Mucosa of gallbladder (tissue), 1 donor: ENCODE data around the gene TDRD3. TPM values are rescaled to one million over a fixed set of nuclear protein-coding genes. Genes with fewer than 3 reads are reported as not detected.

Experiments used
- DNase-seq: peaks from one replicate; pipeline ENCODE4 v3.0.0-alpha.2; 2020; ENCODE audit warnings: low spot score
- total RNA-seq: library from RNA; stranded (reverse); gene quantifications from one replicate; pipeline ENCODE4 v1.2.1, GENCODE V29; 2021
- donor health status: DM: no; HTN: no; CAD: no.

TDRD3 gene
- total RNA-seq, 1 donor from 2014 or later: 30.8 TPM

DNA sequence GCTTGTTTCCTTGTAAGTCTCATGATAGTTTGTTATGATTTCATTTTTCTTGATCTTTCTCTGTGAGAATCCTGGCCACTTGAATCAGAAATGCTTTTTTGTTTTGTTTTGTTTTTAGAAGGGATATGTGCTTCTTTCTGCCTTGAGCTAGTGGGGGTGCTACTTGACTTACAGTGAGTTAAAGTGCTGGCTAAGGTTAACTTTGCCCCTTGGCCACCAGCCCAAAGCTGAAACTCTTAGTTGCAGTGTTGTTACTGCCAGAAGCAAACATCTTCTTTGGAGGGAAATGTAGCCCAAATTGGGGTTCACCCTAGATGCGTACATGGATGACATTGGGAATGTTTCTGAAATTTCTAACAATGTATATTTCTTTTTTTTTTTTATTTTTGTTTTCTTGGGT, 57.4 kb downstream of the TDRD3 start:
- DNase-seq: no peak

DNA sequence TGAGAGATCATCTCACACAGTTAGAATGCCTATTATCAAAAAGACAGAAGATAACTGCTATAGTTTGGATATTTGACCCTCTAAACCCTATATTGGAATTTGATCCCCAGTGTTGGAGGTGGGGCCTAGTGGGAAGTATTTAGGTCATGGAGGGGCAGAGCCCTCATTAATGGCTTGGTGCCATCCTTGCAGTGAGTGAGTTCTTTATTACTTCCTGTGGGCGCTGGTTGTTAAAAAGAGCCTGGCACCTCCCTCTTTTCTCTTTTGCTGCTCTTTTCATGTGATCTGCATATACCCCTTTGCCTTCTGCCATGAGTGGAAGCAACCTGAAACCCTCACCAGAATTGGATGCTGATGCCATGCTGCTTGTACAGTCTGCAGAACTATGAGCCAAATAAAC, 66.8 kb downstream of the TDRD3 start:
- DNase-seq: no peak

DNA sequence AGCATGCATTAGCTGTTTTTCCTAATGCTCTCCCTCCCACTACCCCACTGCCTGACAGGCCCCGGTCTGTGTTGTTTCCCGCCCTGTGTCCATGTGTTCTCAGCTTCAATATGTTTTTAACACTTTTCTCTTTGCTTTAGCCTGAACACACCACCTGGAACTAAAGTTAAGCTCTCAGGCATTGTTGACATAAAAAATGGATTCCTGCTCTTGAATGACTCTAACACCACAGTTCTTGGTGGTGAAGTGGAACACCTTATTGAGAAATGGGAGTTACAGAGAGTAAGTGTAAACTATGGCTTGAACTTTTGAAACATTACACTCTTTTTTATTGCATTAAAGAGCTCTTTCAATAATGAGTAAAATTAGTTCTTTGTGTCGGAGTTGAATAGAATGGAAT, 70.1 kb downstream of the TDRD3 start:
- no peak for DNase-seq

DNA sequence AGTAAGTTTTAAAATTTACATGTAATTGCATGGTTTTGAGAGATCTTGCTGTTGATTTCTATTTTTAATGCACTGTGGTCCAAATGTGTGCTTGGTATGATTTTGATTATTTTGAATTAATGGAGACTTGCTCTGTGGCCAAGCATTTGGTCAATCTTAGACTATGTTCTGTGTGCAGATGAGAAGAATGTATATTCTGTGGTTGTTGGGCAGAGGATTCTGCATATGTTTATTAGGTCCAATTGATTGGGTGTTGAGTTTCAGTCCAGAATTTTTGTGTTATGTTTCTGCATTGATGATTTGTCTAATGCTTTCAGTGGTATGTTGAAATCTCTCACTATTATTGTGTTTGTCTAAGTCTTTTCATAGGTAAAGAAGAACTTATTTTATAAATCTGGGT, 82.3 kb downstream of the TDRD3 start:
- no peak for DNase-seq

- no peak for DNase-seq
These were observed 85.0 kb downstream of the TDRD3 start for GRCh38 chr13:60482012-60482411.

DNA sequence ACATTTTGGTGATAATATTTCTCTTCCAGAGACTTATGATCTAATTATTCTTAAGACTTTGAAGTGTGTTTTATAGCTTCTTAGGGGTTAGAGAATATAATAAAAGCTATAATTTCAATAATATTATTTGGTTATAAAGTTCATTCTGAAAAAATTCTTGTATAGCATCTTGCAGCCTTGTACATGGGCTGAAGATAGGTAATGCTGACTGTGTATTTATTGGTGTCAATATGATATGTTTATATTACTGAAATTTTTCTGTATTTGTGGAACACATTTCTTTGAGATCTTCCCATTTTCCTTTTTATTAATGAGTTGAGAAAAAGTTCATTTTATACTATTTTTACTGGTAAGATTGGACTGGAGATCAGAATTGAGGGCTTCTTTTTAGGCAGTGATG, 87.8 kb downstream of the TDRD3 start:
- no peak for DNase-seq

GRCh38 chr13:60491531-60491930, 94.5 kb downstream of the TDRD3 start:
- DNase-seq: no peak

GRCh38 chr13:60492187-60492586, 95.2 kb downstream of the TDRD3 start:
- no peak for DNase-seq

DNA sequence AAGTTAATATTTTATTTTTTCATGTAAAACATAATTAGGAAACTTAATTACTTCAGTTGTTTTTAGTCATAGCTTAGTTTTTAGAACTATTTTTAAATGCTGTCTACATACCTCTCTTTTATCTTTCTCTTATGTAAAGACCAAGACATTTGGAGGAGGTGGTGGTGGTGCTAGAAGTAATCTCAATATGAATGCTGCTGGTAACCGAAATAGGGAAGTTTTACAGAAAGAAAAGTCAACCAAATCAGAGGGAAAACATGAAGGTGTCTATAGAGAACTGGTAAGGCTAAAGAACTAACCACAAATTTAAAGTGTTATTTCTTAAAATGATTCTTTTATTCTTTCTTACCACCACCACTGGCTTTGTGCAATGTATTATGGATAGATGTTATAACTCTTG, 97.3 kb downstream of the TDRD3 start:
- DNase-seq: no peak

GRCh38 chr13:60501236-60501635, 104.2 kb downstream of the TDRD3 start:
- DNase-seq: no peak

GRCh38 chr13:60509601-60510386, 112.8 kb downstream of the TDRD3 start:
- no peak for DNase-seq

- no peak for DNase-seq
These were observed 114.6 kb downstream of the TDRD3 start for GRCh38 chr13:60511637-60512036.

DNA sequence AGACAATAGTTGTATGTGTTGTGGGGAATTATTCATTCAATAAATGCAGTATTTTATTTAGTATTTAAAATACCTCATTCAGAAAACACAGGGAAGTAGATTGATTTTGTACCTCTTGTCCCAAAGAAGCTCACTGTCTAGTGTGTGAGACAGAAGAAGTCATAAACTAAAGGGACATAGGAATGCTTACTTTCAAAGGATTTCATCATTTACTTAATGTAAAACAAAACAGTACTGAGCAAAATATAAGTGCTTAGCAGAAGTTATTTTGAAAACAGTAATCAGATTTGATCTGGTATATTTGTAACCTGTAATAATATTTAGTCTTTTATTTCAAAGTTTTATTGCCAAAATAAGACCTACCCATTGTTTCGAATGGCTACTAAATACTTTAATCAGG, 117.9 kb downstream of the TDRD3 start:
- DNase-seq: no peak

- DNase-seq: no peak
These were observed 122.5 kb downstream of the TDRD3 start for GRCh38 chr13:60519496-60519895.

DNA sequence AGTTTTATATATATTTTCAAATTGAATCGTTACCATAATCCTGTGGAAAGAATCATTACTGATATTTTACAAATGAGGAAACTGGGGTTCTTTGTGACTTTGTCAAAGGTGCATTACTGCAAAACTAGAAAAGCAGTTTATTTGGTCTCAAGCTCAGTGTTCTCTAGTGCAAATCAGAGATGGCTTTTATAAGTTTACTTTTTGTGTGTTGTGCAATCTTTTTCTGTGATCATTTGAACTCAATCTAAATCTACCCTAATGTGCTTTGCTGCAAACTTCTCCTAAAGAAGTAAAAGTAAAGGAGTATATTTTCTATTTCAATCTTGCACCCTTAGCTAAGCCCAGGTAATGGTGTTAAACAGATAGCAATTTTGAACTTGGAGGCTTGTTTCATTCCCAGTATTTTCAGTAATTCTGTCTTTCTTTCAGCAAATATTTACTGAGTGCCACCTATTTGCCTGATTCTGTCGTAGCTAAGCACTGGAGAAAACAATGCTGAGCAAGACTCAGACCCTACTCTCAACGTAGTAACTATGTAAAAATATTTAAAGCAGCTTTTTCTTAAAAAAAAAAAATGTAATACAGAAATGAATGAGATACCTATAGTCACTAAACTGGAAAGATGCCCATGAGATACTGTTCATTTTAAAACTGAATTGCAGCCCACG, 124.0 kb downstream of the TDRD3 start:
- no peak for DNase-seq

GRCh38 chr13:60538566-60538965, 141.5 kb downstream of the TDRD3 start:
- no peak for DNase-seq

DNA sequence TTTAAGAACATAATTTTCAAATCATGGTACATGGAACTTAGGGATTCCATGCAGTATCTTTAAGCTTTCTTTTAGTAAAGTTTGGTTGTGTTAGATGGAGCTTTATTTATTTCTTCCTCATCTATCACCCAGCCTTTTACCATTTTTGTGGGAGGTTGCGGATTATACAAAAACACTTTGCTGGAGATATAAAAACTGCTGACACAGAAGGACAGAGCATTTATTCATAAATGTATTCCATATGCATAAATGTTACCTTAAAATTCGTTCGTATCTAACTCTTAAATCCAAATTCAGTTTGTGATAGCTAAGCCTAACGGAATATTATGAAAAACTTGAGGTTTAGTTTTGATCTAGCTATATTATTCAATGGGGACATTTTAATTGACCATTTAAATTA, 143.3 kb downstream of the TDRD3 start:
- DNase-seq: no peak

DNA sequence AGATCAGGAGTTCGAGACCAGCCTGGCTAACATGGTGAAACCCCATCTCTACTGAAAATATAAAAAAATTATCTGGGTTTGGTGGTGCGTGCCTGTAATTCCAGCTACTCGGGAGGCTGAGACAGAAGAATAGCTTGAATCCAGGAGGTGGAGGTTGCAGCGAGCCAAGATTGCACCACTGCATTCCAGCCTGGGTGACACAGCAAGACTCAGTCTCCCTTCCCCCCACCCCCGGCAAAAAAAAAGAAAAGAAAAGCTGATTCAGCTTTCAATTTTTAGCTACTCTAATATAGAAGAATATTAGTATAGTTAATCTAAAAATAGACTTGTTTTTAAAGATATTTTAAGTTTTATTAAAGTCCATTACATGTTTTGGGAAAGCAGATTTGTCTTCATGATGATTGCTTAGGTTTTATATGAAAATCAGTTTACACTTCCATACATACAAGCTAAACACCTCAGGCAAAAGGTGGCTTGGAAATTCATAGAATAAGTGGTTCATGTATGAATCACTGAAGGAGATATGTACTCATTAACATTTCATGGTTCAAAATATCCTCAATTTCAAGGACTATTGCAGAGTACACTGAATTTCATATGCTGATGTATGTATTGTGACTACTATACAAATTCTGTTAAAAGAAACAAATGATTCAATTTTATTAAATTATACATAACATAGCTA, 165.2 kb downstream of the TDRD3 start:
- no peak for DNase-seq

- DNase-seq: no peak
These were observed 174.6 kb downstream of the TDRD3 start for GRCh38 chr13:60571571-60571970.

DNA sequence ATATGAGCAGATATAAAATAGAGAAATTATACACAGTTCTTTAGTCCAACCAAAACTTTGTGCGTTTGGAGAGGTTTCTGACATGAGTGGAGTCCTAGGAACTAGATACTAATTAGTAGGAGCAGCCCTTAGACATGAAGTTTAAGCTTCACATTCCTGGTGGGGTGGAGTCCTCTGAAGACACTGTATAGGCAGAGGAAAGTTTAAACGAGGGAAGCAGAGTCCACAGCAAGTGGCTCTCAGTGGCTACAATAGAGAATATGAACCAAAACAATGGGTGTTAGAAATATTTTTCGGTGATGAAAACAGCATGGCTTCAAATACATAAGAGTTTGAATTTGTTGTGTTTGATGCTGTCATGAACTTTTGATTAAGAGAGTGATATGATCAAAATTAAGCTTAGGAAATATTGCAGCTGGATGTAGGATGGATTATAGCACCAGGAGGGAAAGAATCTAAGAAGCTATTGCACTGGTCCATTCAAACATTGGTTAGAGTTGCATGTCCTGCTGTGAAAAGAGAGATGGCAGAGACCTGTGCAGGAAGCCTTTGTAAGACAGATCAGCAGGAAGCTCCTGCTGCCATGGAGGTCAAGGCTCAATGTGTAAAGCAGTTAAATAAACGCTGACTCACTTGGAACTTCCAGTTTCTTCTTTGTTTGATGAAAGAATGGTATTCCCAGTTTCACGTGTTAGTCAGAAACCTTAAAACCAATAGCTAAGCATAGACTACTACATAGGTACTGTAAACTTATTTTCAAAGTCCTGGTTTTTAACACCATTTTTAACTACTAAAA, 175.2 kb downstream of the TDRD3 start:
- DNase-seq: no peak

DNA sequence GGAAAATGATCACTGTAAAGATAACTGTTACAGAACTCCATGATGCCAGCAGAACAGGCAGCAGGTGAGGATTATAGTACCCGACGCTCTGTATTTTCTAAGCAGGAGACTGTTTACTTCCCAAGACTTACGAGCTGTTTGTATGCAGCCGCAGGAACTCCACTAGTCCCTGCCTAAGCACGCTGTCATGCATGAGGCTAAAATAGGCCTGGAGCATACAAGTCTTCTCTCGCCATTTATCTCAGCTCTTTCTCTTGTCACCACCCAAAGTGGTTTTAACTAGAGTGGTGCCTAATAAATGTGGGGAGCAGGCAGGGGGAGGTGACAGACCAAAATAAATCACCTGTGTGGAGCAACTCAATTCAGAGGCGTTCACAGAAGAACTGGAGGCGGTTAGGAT, 175.8 kb downstream of the TDRD3 start:
- DNase-seq: no peak

DNA sequence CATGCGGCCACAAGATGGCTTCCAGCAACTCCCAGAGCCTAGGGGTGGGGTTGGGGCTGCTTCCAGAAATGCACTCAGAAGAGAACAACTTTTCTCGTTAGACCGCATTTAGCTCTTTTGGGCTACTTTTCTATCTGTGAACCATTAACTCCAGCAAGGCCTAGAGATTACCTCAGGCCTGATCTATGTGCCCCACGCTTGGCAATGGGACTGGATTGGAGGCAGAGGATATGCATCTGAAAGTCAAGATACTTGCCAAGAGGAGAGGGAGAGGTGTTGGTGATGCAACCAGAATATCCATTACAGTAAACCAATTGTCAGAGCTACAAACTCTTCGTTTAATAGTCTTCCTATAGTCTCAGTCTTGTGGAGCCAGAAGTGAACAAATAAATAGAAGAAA, 177.7 kb downstream of the TDRD3 start:
- DNase-seq: no peak
